Measurements from ENCODE around the gene SLC40A1. TPM values are rescaled to one million over a fixed set of nuclear protein-coding genes. Genes with fewer than 3 reads are reported as not detected.

The SLC40A1 gene
- total RNA-seq, 2 donors from 2014 or later = 30.9 to 92.7 TPM

DNA sequence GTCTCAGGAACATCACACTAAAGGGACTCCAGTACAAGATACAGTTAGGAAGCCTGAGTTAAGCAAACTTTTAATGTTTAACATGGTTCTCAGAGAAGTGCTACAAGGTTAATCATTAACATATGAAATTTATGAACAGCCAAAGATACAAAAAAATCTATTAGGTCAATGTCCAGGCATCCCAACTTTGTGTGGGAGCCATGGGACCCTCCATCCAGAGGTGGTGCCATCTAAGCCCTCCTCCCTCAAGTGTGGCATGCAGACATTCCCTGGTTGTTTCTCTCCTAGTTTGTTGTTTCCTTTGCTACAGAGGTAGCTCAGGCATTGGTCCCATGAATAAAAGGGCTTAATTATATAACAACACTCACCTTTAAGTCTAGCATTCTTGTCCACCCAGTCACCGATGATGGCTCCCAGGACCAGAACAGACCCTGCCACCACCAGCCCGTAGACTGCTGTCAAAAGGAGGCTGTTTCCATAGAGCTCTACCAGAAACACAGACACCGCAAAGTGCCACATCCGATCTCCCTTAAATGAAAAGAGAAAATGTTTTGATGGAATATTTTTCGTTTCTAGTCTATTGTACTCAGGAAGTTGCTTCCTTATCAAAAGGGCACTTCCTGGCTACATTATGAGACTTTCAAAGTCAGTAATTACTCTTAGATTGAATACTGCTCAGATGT lies 5.7 kb downstream of the SLC40A1 start:
- Mint-ChIP-seq H3K36me3 (ENCODE audit: low read depth) (peaks cover 5% of the 10 kb centered on the region), H3K27me3 (no peaks in the 10 kb centered on the region), H3K27ac (peak overlapping the region; percentile 84), H3K4me3 (peak overlapping the region; percentile 50), H3K4me1 (peaks cover 45% of the 10 kb centered on the region)
- no peaks in the 10 kb centered on the region for H3K9me3 ChIP-seq (ENCODE audit: control insufficient read depth, low read length, poor library complexity, severe bottlenecking)
- no peak for DNase-seq
- peak; percentile 52 for ATAC-seq

DNA sequence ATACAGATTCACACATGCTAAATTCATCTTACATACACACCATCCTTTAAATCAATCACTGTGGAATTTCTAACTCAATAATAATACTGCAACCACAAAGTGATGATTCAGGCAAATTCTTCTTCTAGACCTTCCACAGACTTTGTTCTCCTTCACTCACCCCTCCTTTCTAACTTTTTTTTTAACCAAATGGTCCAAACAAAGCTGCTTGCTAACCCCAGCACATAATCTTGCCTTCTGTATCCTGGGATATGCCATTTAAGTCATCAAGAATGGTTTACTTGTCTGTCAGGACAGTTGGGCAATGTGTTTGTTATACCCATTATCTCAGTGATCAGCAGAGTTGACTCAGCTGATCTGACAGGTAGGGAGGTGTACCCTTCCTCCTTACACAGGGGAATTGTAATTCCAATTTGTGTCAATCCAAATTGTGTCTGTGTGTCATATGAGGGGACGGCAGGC lies 10.0 kb downstream of the SLC40A1 start:
- Mint-ChIP-seq H3K27me3 (no peaks in the 10 kb centered on the region), H3K4me3 (no peak overlapping the region), H3K36me3 (ENCODE audit: low read depth) (peaks cover 13% of the 10 kb centered on the region), H3K4me1 (peaks cover 49% of the 10 kb centered on the region), H3K27ac (peak overlapping the region; percentile 6)
- H3K9me3 ChIP-seq (ENCODE audit: control insufficient read depth, low read length, poor library complexity, severe bottlenecking) = no peaks in the 10 kb centered on the region
- no peak for DNase-seq
- ATAC-seq = no peak

GRCh38 chr2:189569295-189569910 lies 11.2 kb downstream of the SLC40A1 start:
- H3K9me3 ChIP-seq (ENCODE audit: control insufficient read depth, low read length, poor library complexity, severe bottlenecking) = no peaks in the 10 kb centered on the region
- peaks cover 20% of the 10 kb centered on the region for H3K36me3 Mint-ChIP-seq (ENCODE audit: low read depth)
- no peaks in the 10 kb centered on the region for H3K27me3 Mint-ChIP-seq
- H3K27ac Mint-ChIP-seq = peak overlapping the region; percentile 93
- peak overlapping the region; percentile 73 for H3K4me3 Mint-ChIP-seq
- ATAC-seq (no peak), DNase-seq (no peak)
- H3K4me1 Mint-ChIP-seq = peaks cover 39% of the 10 kb centered on the region

DNA sequence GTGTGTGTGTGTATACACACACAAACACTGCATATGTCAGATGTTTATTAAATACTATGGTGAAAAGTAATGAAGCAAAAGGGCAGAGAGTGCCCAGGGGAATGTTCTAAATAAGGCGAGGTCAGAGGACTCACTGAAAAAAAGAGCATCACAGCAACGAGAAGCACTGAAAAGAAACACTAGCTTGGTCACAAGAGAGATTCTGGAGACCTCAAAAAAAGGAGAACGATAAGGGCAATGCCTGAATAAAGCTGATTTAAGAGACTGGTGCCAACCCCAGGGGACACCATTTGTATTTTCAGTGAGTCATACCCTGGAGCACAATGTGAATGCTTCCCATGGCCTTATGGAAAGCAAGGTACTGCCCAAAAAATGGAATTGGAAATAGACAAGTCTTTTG lies 14.5 kb downstream of the SLC40A1 start:
- Mint-ChIP-seq H3K36me3 (ENCODE audit: low read depth) (peaks cover 20% of the 10 kb centered on the region), H3K27me3 (no peaks in the 10 kb centered on the region), H3K4me3 (no peak overlapping the region), H3K27ac (no peak overlapping the region), H3K4me1 (peaks cover 34% of the 10 kb centered on the region)
- ATAC-seq = no peak
- DNase-seq = no peak
- H3K9me3 ChIP-seq (ENCODE audit: control insufficient read depth, low read length, poor library complexity, severe bottlenecking) = no peaks in the 10 kb centered on the region

DNA sequence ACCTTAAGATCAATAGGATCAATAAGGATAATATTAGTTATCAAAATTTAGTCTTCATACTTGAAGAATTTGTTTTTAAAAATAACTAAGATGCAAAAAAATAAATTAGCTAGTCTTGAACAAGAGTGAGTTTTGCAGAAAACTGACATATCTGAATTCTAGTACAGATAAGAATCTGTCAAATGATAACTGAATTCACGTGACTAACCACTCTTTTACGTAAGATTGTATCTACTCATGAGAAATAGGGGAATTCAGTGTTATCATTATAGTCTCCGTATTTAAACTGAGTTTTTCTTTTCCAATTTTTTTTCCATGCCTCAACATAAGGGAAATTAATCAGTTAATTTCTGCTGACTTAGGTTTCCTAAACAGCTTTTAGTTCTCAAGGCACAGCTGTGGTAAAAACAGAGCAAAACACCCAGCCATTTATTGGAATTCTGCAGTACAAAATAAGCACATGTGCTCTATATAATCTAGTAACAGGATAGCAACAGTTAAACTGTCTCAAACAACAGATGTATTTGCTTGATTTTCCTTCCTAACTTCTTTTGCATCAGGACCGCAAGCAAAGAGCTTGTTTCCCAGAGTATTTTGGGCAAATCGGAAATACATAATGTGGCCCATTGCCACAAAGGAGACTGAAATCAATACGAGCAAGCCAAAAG lies 19.1 kb downstream of the SLC40A1 start:
- peak; percentile 55 for ATAC-seq
- Mint-ChIP-seq H3K4me1 (peaks cover 29% of the 10 kb centered on the region), H3K27me3 (no peaks in the 10 kb centered on the region), H3K27ac (no peak overlapping the region), H3K4me3 (no peak overlapping the region), H3K36me3 (ENCODE audit: low read depth) (peaks cover 13% of the 10 kb centered on the region)
- no peaks in the 10 kb centered on the region for H3K9me3 ChIP-seq (ENCODE audit: control insufficient read depth, low read length, poor library complexity, severe bottlenecking)
- DNase-seq = no peak

GRCh38 chr2:189560273-189560586 lies 20.4 kb downstream of the SLC40A1 start:
- DNase-seq = no peak
- no peak overlapping the region for H3K4me3 Mint-ChIP-seq
- peak overlapping the region; percentile 51 for H3K27ac Mint-ChIP-seq
- no peaks in the 10 kb centered on the region for H3K27me3 Mint-ChIP-seq
- peaks cover 28% of the 10 kb centered on the region for H3K4me1 Mint-ChIP-seq
- no peak for ATAC-seq
- no peaks in the 10 kb centered on the region for H3K9me3 ChIP-seq (ENCODE audit: control insufficient read depth, low read length, poor library complexity, severe bottlenecking)
- H3K36me3 Mint-ChIP-seq (ENCODE audit: low read depth) = peaks cover 8% of the 10 kb centered on the region

- peaks cover 30% of the 10 kb centered on the region for H3K4me1 Mint-ChIP-seq
- no peak overlapping the region for H3K4me3 Mint-ChIP-seq
- no peak for ATAC-seq
Measured at GRCh38 chr2:189559579-189560272, 20.9 kb downstream of the SLC40A1 start.

DNA sequence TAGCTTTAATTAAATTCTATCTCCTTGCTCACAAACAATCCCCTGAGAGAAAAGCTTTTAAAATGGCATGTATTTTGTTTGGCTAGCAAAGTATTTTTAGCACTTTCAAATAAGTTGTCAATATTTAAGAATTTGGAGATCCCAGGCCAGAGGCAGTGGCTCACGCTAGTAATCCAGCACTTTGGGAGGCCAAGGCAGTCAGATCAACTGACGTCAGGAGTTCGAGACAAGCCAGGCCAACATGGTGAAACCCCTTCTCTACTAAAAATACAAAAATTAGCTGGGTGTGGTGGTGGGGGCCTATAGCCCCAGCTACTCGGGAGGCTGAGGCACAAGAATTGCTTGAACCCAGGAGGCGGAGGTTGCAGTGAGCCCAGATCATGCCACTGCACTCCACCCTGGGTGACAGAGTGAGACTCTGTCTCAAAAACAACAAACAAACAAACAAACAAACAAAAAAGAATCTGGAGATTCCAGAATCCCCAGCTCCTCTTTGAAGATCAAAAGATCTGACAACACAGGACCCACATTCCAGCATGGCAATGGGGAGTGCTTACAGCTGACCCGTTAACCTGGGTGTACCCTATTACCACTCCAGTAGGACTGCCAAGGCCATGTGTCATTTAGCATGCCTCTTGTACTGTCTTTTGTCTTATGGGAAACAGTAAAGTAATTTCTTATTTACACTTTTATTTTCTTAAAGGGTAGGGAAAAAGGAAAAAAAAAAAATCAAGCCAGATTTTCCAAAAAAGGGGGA lies 21.9 kb downstream of the SLC40A1 start:
- no peak for ATAC-seq
- Mint-ChIP-seq H3K4me3 (no peak overlapping the region), H3K4me1 (peaks cover 29% of the 10 kb centered on the region), H3K27ac (peak overlapping the region; percentile 41), H3K36me3 (ENCODE audit: low read depth) (peaks cover 2% of the 10 kb centered on the region), H3K27me3 (no peaks in the 10 kb centered on the region)
- no peak for DNase-seq
- no peaks in the 10 kb centered on the region for H3K9me3 ChIP-seq (ENCODE audit: control insufficient read depth, low read length, poor library complexity, severe bottlenecking)

More at GRCh38 chr2:189559579-189560272, 20.9 kb downstream of the SLC40A1 start:
- Mint-ChIP-seq H3K27ac (peak overlapping the region; percentile 51), H3K27me3 (no peaks in the 10 kb centered on the region), H3K36me3 (ENCODE audit: low read depth) (peaks cover 3% of the 10 kb centered on the region)
- DNase-seq = no peak
- H3K9me3 ChIP-seq (ENCODE audit: control insufficient read depth, low read length, poor library complexity, severe bottlenecking) = no peaks in the 10 kb centered on the region

GRCh38 chr2:189557373-189557772 lies 23.2 kb downstream of the SLC40A1 start:
- no peak for DNase-seq
- Mint-ChIP-seq H3K4me1 (peaks cover 30% of the 10 kb centered on the region), H3K27ac (no peak overlapping the region), H3K27me3 (no peaks in the 10 kb centered on the region), H3K36me3 (ENCODE audit: low read depth) (no peaks in the 10 kb centered on the region), H3K4me3 (no peak overlapping the region)
- H3K9me3 ChIP-seq (ENCODE audit: control insufficient read depth, low read length, poor library complexity, severe bottlenecking) = no peaks in the 10 kb centered on the region
- ATAC-seq = no peak

DNA sequence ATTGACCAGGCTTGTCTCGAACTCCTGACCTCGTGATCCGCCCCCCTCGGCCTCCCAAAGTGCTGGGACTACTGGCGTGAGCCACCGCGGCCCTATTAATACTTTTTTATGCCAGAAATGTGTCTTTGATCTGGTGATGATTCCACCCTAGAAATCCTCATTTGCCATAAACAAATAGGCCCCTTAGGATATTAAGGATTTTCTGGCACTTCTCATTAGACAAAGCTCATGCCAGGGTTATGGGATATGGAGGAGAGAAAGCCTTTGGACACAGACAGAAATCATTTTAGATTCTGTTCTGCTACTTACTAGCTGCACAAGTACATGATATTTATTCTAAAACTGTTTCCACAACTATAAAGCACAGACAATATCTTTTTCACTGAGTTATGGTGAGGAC lies 24.1 kb downstream of the SLC40A1 start:
- ATAC-seq = no peak
- H3K4me1 Mint-ChIP-seq = peaks cover 25% of the 10 kb centered on the region

GRCh38 chr2:189555232-189555631 lies 25.4 kb downstream of the SLC40A1 start:
- DNase-seq = no peak
- Mint-ChIP-seq H3K4me1 (peaks cover 21% of the 10 kb centered on the region), H3K4me3 (no peak overlapping the region), H3K27ac (no peak overlapping the region), H3K27me3 (no peaks in the 10 kb centered on the region), H3K36me3 (ENCODE audit: low read depth) (no peaks in the 10 kb centered on the region)
- ATAC-seq = no peak
- H3K9me3 ChIP-seq (ENCODE audit: control insufficient read depth, low read length, poor library complexity, severe bottlenecking) = no peaks in the 10 kb centered on the region

More for the DNA sequence above, 24.1 kb downstream of the SLC40A1 start:
- Mint-ChIP-seq H3K36me3 (ENCODE audit: low read depth) (no peaks in the 10 kb centered on the region), H3K27ac (no peak overlapping the region), H3K4me3 (no peak overlapping the region), H3K27me3 (no peaks in the 10 kb centered on the region)
- no peak for DNase-seq
- no peaks in the 10 kb centered on the region for H3K9me3 ChIP-seq (ENCODE audit: control insufficient read depth, low read length, poor library complexity, severe bottlenecking)

DNA sequence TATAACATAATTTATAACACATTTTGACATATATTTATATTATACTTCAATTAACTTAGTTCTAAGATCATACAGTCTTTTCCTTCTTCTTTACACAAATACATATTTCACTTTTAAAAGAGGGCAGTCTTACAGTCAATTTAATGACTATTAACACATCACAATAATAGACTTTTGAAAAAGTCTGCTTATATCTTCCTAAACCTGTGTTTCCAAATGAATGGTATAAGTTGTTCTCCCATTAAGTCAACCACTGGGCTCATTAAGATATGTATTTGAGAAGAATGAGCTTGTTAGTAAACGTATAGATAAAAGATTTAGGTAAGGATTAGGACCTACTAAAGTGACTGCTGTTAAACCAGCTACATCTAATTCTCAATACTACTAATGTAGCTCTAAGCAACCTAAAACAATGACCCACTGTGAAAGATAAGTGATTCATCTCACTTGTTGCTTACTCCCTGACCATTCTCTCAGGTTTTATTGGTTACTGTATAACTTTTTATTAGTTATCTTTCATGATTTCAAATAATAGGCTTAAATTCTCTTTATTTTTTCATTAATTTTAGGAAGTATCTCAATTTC lies 27.0 kb downstream of the SLC40A1 start:
- no peak overlapping the region for H3K27ac Mint-ChIP-seq
- no peak overlapping the region for H3K4me3 Mint-ChIP-seq
- no peaks in the 10 kb centered on the region for H3K9me3 ChIP-seq (ENCODE audit: control insufficient read depth, low read length, poor library complexity, severe bottlenecking)
- H3K4me1 Mint-ChIP-seq = peaks cover 12% of the 10 kb centered on the region
- no peaks in the 10 kb centered on the region for H3K36me3 Mint-ChIP-seq (ENCODE audit: low read depth)
- H3K27me3 Mint-ChIP-seq = no peaks in the 10 kb centered on the region
- DNase-seq (no peak), ATAC-seq (no peak)
